HUDEP-2 (cell line): ENCODE results near the gene NUDT3.

ENCODE experiments used
- DNase-seq, 76 experiments: peaks; one replicate each; lab custom pipeline; 2025; ENCODE audit not compliant: unreplicated experiment in 76 of 76; lab: John Stamatoyannopoulos, UW

Gene NUDT3

GRCh38 chr6:34393966-34394305 is 1.5 kb upstream of the NUDT3 start:
- DNase-seq = no peak

GRCh38 chr6:34393191-34393965 is 909 bp upstream of the NUDT3 start:
- no peak for DNase-seq

DNA sequence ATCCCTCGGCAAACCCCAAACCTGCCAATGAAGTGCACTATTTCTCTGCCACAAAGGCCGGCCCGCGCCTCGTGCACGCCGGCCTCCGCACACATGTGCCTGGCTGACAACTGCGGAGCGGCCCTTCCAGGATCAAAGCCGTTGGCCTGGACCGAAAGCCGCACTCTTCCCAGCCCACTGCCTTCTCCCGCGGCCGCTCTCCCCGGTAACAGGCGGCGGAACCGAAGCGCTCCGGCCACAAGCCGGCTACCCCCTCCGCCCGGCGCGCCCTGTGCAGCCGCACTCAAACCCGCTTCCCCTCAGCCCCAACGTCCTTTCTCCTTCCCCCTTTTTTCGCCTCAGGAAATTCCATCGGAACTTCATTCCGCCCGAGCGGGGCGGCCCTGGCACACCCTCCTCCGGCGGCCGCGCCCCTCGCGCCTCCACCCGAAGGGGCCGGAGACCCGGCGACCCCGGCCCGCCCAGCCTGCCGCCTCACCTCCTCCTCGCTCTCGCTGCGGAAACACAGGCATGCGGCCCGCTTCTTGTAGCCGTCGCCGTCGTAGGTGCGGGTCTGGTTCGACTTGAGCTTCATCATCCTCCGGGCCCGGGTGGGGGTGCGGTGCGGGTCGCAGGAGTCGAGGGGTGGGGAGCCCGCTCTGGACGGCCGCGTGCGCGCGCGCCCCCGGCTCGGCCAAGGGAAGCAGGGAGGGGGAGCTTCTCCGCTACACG is 528 bp downstream of the NUDT3 start:
- peak in 65 of 76 experiments; percentile 23 to 95 (median 68) for DNase-seq

GRCh38 chr6:34391473-34391785 is 1.0 kb downstream of the NUDT3 start:
- peak in 4 of 76 experiments; percentile 27 to 72 (median 48) for DNase-seq

GRCh38 chr6:34390531-34391472 is 1.7 kb downstream of the NUDT3 start:
- DNase-seq = peak in 8 of 76 experiments; percentile 8 to 45 (median 24)

DNA sequence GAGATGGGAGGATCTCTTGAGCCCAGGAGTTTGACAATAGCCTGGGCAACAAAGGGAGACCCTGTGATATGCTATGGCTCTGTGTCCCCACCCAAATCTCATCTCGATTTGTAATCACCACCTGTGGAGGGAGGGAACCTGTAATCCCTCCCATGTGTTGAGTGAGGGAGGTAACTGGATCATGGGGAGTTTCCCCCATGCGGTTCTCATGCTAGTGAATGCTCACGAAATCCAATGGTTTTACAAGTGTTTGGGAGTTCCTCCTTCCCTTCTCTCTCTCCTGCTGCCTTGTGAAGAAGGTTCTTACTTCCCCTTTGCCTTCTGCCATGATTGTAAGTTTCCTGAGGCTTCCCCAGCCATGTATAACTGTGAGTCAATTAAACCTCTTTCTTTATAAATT is 3.4 kb downstream of the NUDT3 start:
- no peak for DNase-seq

- DNase-seq = no peak
Measured at GRCh38 chr6:34388421-34388820, 4.0 kb downstream of the NUDT3 start.

- no peak for DNase-seq
Measured at GRCh38 chr6:34386316-34387137, 5.9 kb downstream of the NUDT3 start.

DNA sequence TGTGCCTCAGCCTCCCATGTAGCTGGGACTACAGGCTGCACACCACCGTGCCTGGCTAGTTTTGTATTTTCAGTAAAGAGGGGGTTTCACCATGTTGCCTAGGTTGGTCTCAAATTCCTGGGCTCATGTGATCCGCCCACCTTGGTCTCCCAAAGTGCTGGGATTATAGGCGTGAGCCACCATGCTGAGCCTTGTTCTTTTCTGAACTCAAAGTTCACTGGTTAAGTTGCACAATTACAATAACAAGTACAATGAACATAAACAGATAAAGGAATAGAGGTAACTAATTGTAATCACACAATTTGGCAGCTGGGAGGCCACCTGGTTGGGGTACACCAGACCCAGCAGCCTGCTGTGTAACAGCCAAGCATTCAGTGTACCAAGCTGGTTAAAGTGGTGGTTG is 6.7 kb downstream of the NUDT3 start:
- DNase-seq = no peak

- no peak for DNase-seq
Measured at GRCh38 chr6:34384321-34385153, 7.9 kb downstream of the NUDT3 start.

GRCh38 chr6:34383656-34384320 is 8.7 kb downstream of the NUDT3 start:
- no peak for DNase-seq

DNA sequence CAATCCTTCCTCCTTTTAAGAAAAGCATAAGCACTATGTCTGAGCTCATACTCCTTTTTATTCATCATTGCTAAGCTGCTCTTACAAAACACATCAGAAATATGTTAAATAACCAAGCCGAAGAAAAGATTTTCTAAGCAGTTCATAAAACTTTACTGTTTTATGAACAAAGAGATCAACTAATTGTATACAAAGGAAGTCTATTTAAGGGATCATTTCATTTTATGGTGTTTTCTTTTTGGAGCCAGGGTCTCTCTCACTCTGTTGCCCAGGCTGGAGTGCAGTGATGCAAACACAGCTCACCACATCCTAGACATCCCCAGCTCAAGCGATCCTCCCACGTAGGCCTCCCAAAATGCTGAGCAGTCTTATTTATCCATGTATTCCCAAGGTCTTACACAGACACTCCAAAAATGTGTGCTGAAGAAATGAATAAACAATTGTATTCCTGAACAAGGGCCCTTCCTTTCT is 9.3 kb downstream of the NUDT3 start:
- DNase-seq = no peak

DNA sequence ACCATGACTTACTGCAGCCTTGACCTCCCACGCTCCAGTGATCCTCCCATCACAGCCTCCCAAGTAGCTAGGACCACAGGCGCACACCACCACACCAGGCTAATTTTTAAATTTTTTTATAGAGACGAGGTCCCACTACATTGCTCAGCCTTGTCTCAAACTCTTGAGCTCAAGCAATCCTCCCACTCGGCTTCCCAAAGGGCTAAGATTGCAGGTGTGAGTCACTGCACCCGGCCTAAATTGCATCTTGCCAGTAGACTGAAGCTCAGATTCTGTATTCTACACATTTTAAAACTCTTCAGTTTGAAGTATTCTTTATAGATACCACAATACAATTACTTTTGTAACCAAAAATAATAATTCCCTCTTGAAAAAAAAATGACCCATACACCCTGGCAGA is 11.4 kb downstream of the NUDT3 start:
- DNase-seq = no peak

- DNase-seq = peak in 4 of 76 experiments; percentile 7 to 23 (median 15)
Measured at GRCh38 chr6:34378470-34378869, 14.0 kb downstream of the NUDT3 start.

DNA sequence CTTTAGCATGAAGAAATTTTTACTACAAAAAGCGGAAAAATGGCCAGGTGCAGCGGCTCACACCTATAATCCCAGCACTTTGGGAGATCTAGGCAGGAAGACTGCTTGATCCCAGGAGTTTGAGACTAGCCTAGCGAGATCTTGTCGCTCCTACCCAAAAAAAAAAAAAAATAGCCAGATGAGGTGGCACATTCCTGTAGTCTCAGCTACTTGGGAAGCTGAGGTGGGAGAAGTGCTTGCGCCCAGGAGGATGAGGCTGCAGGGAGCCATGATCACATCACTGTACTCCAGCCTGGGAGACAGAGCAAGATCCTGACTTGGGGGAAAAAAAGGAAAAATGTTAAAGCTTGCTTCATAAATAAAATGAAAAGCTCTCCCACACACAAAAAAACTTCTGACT is 14.5 kb downstream of the NUDT3 start:
- DNase-seq = no peak

DNA sequence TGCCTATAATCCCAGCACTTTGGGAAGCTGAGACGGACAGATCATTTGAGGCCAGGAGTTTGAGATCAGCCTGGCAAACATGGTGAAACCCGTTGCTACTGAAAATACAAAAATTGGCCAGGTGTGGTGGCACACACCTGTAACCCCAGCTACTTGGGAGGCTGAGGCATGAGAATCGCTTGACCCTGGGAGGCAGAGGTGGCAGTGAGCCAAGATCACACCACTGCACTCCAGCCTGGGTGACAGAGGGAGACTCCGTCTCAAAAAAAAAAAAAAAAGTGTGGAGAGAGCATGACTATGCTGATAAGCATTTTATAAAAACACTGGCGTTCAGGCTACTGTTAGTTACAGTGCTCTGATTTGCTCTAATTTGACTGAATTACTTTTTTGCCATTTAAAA is 14.9 kb downstream of the NUDT3 start:
- DNase-seq = peak in 1 of 76 experiments; percentile 5

DNA sequence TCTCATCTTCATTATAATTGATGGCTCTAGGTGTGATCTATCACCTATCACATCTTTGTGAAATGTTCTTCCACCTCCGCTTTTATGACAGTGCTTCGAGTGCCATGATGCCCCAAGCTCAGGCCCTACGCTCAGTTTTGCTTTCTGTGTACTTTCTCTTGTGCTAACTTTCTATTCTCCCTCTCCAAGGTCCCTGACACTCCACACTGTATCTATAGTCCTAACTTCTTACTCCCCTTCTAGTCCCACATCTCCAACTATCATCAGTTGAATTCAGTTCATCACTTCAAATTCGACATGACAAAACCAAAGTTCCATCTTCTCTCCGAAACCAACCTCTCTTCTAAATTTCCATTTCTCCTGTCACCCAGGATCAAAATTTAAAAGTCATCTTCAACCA is 16.6 kb downstream of the NUDT3 start:
- DNase-seq = no peak

DNA sequence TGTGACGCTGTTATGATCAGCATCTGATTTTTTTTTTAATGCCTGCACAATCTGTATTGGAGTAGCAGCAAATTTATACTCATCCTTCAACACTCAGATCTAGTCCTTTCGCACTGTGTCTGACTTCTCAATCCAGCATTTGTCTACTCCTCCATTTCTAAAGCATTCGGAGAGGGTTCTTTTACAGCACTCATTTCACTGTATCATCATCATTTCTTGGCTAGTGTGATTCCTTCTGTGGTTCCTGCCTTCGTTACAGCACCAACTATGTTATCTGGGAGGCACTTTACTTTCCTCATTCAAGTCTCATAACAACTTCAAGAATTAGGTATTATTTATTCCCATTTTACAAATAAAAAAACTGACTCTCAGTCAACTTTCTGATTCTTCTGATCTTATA is 18.0 kb downstream of the NUDT3 start:
- no peak for DNase-seq

GRCh38 chr6:34374069-34374468 is 18.4 kb downstream of the NUDT3 start:
- no peak for DNase-seq
